GM18868 (cell line): ENCODE measurements around the gene CGB1.
"Not testable (repeated sequence)": the region's sequence is repeated elsewhere in the genome, so short reads cannot be mapped to it uniquely, and the experiment has no call there.

Source experiments
- ATAC-seq: cut with Tn5 transposase; IDR thresholded peaks from one replicate; pipeline ENCODE4 v1.9.1; 2021; ENCODE audit warnings: mild to moderate bottlenecking, moderate library complexity; ENCODE audit not compliant: unreplicated experiment

The CGB1 gene

DNA sequence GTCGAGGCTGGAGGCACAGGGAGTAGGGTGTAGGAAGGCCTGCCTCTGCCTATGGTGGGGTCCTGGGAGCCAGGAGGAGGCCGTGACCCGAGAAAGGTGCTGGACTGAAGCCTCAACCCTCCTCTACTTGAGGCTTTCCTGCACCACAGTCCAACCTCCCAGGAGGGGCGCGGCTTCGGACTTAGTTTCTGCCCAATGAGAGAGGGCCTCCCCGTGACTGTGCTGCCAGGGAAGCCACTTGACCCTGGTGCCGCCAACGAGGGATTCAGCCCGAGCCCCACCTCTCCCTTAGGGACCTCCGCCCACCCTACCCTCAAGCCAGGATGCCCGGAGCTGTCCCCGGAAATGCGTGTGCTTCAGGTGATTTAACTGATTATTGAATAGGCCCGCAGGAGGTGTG, 12.5 kb downstream of the CGB1 start, which contains the start of gene CGB3:
CGB3 (minus strand) TSS at position 101 of the 400 bp plus-strand sequence. CDS start 362 bp downstream, outside the sequence.
- ATAC-seq, result not testable (repeated sequence)

GRCh38 chr19:49022116-49022515, 14.6 kb downstream of the CGB1 start:
- no peak for ATAC-seq

DNA sequence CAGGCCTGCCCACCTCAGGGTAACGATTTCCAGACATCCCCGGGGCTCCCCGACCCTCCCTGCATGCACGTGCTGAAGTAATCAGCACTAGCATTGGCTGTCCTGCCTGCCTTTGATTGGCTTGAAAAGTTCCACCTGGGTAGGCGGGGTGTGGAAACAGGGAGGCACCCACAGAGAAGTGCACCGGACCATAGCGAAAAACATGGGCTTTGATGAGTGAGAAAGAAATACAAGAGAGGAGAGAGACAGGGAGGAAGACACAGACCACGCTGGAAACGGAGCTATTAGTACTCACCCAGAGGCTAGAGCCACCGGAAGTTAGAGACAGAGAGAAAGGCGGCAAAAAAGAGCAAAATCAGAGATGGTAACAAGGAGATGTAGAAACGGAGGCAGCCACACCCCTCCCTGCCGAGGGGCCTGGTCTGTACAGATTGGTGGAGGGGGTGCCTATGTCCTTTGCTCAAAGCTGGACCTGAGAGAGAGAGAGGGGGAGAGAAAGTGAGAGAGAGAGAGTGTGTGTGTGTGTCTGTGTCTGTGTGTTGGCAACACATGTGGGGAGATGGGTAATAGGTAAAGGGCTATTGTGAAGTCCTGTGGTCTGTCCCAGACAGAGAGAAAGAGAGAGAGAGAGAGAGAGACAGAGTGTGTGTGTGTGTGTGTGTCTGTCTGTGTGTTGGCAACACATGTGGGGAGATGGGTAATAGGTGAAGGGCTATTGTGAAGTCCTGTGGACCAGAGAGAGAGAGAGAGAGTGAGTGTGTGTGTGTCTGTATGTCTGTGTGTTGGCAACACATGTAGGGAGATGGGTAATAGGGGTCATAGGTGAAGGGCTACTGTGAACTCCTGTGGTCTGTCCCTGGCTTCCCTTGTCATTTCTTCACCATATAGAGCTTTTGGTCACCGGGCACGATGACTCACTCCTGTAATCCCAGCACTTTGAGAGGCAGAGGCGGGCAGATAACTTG, 15.5 kb downstream of the CGB1 start:
- no peak for ATAC-seq

DNA sequence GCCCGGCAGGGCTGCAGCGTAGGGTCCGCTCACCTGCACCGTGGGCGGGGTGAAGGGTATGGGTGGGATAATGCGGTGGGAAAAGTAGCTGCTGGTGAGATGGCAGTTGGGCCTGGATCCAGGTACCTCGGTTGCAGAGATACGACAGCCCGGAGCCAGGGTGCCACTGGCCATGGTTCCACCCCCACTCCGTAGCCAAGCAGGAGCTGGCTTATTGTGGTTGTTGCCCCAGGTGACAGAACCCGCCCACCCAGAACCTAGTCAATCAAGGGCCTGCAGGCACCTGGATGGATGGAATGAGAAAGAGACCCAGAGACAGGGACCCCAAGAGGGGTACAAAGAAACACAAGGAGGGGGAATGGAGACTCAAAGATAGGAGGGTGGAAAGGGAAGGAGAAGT, 16.4 kb downstream of the CGB1 start:
- ATAC-seq, result no peak

- no peak for ATAC-seq
These were observed 17.3 kb downstream of the CGB1 start for GRCh38 chr19:49019242-49019932.

GRCh38 chr19:49018388-49019241, 18.1 kb downstream of the CGB1 start:
- not testable (repeated sequence) for ATAC-seq

GRCh38 chr19:49017666-49018351, 18.9 kb downstream of the CGB1 start:
- ATAC-seq, result no peak

DNA sequence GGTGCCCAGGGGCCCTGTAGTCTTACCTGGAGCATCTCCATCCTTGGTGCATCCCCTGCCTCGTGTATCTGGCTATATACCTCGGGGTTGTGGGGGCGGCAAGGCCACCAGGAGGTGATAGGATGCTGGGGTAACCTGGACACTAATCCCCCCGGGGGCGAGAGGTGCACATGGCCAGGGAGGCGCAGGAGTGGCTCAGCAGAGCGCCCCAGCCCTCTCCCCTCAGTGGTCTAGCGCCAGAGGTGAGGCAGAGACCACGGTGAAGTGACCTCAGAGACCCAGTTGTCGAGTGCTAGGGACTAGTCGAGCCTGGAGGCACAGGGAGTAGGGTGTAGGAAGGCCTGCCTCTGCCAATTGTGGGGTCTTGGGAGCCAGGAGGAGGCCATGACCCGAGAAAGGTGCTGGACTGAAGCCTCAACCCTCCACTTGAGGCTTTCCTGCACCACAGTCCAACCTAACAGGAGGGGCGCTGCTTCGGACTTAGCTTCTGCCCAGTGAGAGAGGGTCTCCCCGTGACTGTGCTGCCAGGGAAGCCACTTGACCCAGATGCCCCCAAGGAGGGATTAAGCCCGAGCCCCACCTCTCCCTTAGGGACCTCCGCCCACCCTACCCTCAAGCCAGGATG, 19.5 kb downstream of the CGB1 start, which contains the start of gene LHB:
LHB (minus strand) TSS at position 51 of the 625 bp plus-strand sequence; CDS start at position 41, 10 bp downstream.
- no peak for ATAC-seq

GRCh38 chr19:49016067-49016839, 20.4 kb downstream of the CGB1 start:
- ATAC-seq, result no peak

DNA sequence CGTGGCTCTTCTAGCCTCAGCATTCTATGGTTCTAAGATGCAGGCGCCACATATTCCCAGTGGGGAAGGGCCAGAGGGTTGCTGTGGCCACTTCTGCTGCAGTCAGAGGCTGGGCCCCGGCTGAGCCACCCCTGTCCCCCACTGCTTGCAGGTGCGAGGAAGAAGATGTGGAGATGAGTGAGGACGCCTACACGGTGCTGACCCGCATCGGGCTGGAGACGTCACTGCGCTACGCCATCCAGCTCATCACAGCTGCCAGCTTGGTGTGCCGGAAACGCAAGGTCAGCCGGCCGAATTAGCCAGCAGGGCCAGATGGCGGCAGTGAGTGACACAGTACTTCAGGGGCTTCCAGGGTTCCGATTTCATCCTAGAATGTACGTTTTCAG, 21.8 kb downstream of the CGB1 start:
- no peak for ATAC-seq

DNA sequence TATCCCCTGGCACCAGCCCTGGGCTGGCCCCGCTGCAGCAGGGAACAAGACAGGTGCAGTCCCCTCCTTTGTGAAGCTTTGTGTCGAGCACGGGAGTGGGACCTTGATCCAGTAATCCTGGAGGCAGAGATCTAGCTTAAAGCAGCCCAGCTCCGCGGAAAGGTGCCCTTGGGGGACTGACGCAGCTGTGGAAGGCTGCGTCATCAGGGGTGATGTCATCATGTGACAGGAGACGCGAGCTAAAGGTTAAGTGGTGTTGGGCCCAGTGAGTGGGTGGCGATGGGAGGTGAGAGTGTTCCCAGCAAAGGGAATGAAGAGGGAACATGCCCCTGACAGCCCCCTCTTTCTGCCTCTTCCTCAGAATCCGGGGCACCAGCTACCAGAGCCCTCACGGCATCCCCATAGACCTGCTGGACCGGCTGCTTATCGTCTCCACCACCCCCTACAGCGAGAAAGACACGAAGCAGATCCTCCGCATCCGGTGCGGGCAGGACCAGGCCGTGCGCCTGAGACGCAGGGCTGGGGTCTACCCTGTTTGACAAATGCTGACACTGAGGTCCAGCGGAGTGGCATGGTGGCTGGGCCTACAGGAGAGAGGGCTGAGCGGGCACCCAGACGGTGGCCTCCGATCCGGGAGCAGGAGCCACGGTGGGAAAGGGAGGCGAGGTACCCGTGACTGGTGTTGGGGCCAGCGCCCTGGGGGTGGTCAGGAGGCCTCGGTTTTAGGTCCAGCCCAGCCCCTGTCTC, 22.4 kb downstream of the CGB1 start:
- no peak for ATAC-seq

- ATAC-seq, result no peak
These were observed 25.5 kb downstream of the CGB1 start for GRCh38 chr19:49011194-49011593.

DNA sequence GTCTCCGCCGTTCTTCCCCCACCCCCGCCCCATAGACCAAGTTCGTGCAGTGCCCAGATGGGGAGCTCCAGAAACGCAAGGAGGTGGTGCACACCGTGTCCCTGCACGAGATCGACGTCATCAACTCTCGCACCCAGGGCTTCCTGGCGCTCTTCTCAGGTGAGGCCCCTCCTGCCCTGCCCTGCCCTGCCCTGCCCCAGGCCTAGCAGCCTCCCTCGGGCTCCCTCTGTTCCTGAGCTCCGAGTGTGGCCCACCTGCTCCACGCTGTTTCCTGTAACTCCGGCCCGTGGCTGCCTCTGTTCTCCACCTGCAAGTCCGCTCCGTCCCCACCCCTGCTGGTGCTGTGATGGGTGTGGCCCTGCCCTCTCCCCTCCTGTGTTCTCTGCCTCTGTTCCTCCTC, 26.2 kb downstream of the CGB1 start:
- ATAC-seq, result no peak

DNA sequence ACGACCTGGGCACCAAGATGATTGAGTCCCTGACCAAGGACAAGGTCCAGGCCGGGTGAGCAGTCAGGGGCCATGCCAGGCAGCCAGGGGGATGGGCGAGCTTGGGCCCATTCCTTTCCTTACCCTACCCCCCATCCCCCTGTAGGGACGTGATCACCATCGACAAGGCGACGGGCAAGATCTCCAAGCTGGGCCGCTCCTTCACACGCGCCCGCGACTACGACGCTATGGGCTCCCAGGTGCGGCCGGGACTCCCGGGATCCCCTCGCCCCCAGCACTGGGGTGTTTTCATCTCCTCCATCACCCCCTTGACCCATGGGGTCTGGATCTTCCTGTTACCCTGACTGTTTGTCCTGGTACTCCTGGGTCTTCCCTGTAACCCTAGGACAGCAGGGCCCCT, 26.9 kb downstream of the CGB1 start:
- ATAC-seq, result no peak

DNA sequence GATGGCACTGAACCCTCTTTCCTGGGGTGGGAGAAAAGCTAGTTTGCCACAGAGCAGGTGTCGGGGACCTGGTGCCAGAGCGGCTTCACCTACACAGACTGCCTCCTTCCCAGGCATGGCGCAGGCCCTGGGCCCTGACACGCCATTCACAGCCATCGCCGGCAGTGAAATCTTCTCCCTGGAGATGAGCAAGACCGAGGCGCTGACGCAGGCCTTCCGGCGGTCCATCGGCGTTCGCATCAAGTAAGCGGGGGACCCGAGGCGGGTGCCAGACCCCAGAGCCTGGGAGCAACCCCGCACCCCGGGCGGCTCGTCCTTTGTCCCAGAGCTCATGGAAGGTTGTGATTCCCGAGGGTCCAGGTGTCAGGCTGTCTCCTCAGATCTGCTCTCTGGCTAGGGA, 29.8 kb downstream of the CGB1 start:
- ATAC-seq, result no peak

- ATAC-seq, result no peak
These were observed 31.6 kb downstream of the CGB1 start for GRCh38 chr19:49004964-49005614.

GRCh38 chr19:49004133-49004532, 32.6 kb downstream of the CGB1 start:
- ATAC-seq, result no peak
